SK-N-SH (cell line): ENCODE results near the gene RPGR. TPM values are rescaled to one million over a fixed set of nuclear protein-coding genes. Genes with fewer than 3 reads are reported as not detected.

Experiments
- CTCF ChIA-PET: fragments of 300-600, 350-600 bp; formaldehyde crosslinking; extraction: SDS; loops from one replicate; lab custom pipeline; 2021; lab: Yijun Ruan, JAX
- POLR2A ChIA-PET: fragments of 350-600 bp; sonication (Branson Sonifier 250); formaldehyde crosslinking; extraction: SDS; loops from one replicate; lab custom pipeline; 2020; ENCODE audit warnings: antibody characterized with exemption, inconsistent platforms; lab: Yijun Ruan, JAX
- DNase-seq: peaks from one replicate; pipeline ENCODE4 v3.0.0; 2012
- H2AFZ ChIP-seq: fragments of 200-600 bp; sonication (generic); 2 replicates; pipeline ENCODE4 v1.8.1; 2016; ENCODE audit warnings: antibody characterized with exemption, mild to moderate bottlenecking, low read depth
- H3F3A ChIP-seq: fragments of 200-600 bp; sonication (generic); replicated peaks from 2 replicates; pipeline ENCODE3; 2016; ENCODE audit warnings: antibody characterized with exemption, mild to moderate bottlenecking; ENCODE audit not compliant: insufficient read depth
- H3K27ac ChIP-seq, 2 experiments: fragments of 200-500 bp in 1 of 2; fragments of 200-600 bp in 1 of 2; sonication (Bioruptor generic) in 1 of 2; sonication (generic), shearing (Covaris generic) in 1 of 2; 2 replicates each; pipeline versions ENCODE4 v1.5.1 to v1.6.1; 2014 to 2016; ENCODE audit warnings: low read depth in 2 of 2, inconsistent platforms in 1 of 2, low read length in 1 of 2, mild to moderate bottlenecking in 1 of 2, mixed read lengths in 1 of 2
- H3K27me3 ChIP-seq: fragments of 200-600 bp; sonication (generic), shearing (Covaris generic); 2 replicates; pipeline ENCODE4 v1.6.1; 2016; ENCODE audit warnings: mixed run types; ENCODE audit not compliant: insufficient read depth
- H3K36me3 ChIP-seq, 2 experiments: fragments of 200-500 bp in 1 of 2; fragments of 200-600 bp in 1 of 2; sonication (Bioruptor generic) in 1 of 2; sonication (generic) in 1 of 2; replicated peaks in 1 of 2; 2 replicates each; pipeline versions ENCODE3 to v1.5.1; 2014 to 2016; ENCODE audit warnings: low read length in 1 of 2, mild to moderate bottlenecking in 1 of 2; ENCODE audit not compliant: insufficient read depth in 2 of 2, control insufficient read depth in 1 of 2
- H3K4me1 ChIP-seq, 2 experiments: fragments of 200-500 bp in 1 of 2; fragments of 200-600 bp in 1 of 2; sonication (Bioruptor generic) in 1 of 2; sonication (generic), shearing (Covaris generic) in 1 of 2; 2 replicates each; pipeline versions ENCODE4 v1.5.1 to v1.6.1; 2014 to 2016; ENCODE audit warnings: low read depth in 1 of 2, low read length in 1 of 2, mixed run types in 1 of 2; ENCODE audit not compliant: insufficient read depth in 2 of 2, control insufficient read depth in 1 of 2
- H3K4me2 ChIP-seq: fragments of 200-600 bp; sonication (generic), shearing (Covaris generic); 2 replicates; pipeline ENCODE4 v1.6.1; 2017; ENCODE audit warnings: mixed run types
- H3K4me3 ChIP-seq, 2 experiments: fragments of 200-500 bp in 1 of 2; fragments of 200-600 bp in 1 of 2; sonication (Bioruptor generic) in 1 of 2; sonication (generic), shearing (Covaris generic) in 1 of 2; 2 replicates each; pipeline versions ENCODE4 v1.5.1 to v1.8.1; 2014 to 2016; ENCODE audit warnings: low read depth in 2 of 2, inconsistent platforms in 1 of 2, low read length in 1 of 2, mild to moderate bottlenecking in 1 of 2, mixed read lengths in 1 of 2, moderate library complexity in 1 of 2
- H3K79me2 ChIP-seq: fragments of 200-600 bp; sonication (generic); 2 replicates; pipeline ENCODE4 v1.8.1; 2017; ENCODE audit warnings: mild to moderate bottlenecking; ENCODE audit not compliant: insufficient read depth
- H3K9ac ChIP-seq: fragments of 200-600 bp; sonication (generic); 2 replicates; pipeline ENCODE4 v1.6.1; 2017; ENCODE audit warnings: mixed run types
- H3K9me2 ChIP-seq: fragments of 200-600 bp; sonication (generic); 2 replicates; pipeline ENCODE4 v1.6.1; 2017; ENCODE audit warnings: mixed run types
- H3K9me3 ChIP-seq: fragments of 200-600 bp; sonication (generic); 2 replicates; pipeline ENCODE4 v1.6.1; 2017; ENCODE audit warnings: mixed run types, mild to moderate bottlenecking, moderate library complexity
- H4K20me1 ChIP-seq: fragments of 200-600 bp; sonication (generic); 2 replicates; pipeline ENCODE4 v1.6.1; 2017; ENCODE audit warnings: mild to moderate bottlenecking, mixed run types; ENCODE audit not compliant: insufficient read depth
- CHD2 ChIP-seq: fragments of 150-350 bp; IDR thresholded peaks from 2 replicates; pipeline ENCODE4 v1.6.1; 2018; ENCODE audit warnings: low read length; ENCODE audit not compliant: partially characterized antibody
- ELF1 ChIP-seq: IDR thresholded peaks from 2 replicates; pipeline ENCODE4 v1.4.0; 2012
- FOSL2 ChIP-seq: IDR thresholded peaks from 2 replicates; pipeline ENCODE4 v1.4.0; 2012; ENCODE audit warnings: low read depth, mild to moderate bottlenecking, moderate library complexity, borderline replicate concordance
- FOXM1 ChIP-seq: IDR thresholded peaks from 2 replicates; pipeline ENCODE4 v1.4.0; 2012; ENCODE audit warnings: low read depth, mild to moderate bottlenecking
- GABPA ChIP-seq: IDR thresholded peaks from 2 replicates; pipeline ENCODE4 v1.4.0; 2012; ENCODE audit warnings: low read depth, mild to moderate bottlenecking
- IRF3 ChIP-seq: fragments of 150-350 bp; IDR thresholded peaks from 2 replicates; pipeline ENCODE4 v1.6.1; 2016; ENCODE audit warnings: mild to moderate bottlenecking, low read depth, low read length
- MXI1 ChIP-seq: IDR thresholded peaks from 2 replicates; pipeline ENCODE4 v1.6.1; 2012; ENCODE audit warnings: mild to moderate bottlenecking, low read depth, low read length, improper control_type of control experiment
- PBX3 ChIP-seq: IDR thresholded peaks from 2 replicates; pipeline ENCODE4; 2012
- POLR2AphosphoS5 ChIP-seq: IDR thresholded peaks from 2 replicates; pipeline ENCODE4 v1.6.1; 2012; ENCODE audit warnings: low read depth, low read length
- RAD21 ChIP-seq: IDR thresholded peaks from 2 replicates; pipeline ENCODE4 v1.6.1; 2012; ENCODE audit warnings: mild to moderate bottlenecking, low read length
- REST ChIP-seq: IDR thresholded peaks from 2 replicates; pipeline ENCODE4 v1.6.1; 2012; ENCODE audit warnings: mild to moderate bottlenecking, low read depth, low read length, moderate library complexity
- RXRA ChIP-seq: IDR thresholded peaks from 2 replicates; pipeline ENCODE4 v1.4.0; 2012; ENCODE audit warnings: low read depth, mild to moderate bottlenecking, borderline replicate concordance
- SIN3A ChIP-seq: IDR thresholded peaks from 2 replicates; pipeline ENCODE4 v1.6.1; 2012; ENCODE audit warnings: low read depth, mild to moderate bottlenecking, low read length, moderate library complexity, borderline replicate concordance
- TCF12 ChIP-seq: IDR thresholded peaks from 2 replicates; pipeline ENCODE4 v1.4.0; 2012
- TEAD4 ChIP-seq: IDR thresholded peaks from 2 replicates; pipeline ENCODE4 v1.4.0; 2012; ENCODE audit warnings: mild to moderate bottlenecking, borderline replicate concordance; ENCODE audit not compliant: insufficient read depth
- WGBS: methylation state at CpG from one replicate; pipeline ENCODE4 v1.1.6; 2017; ENCODE audit warnings: low lambda C conversion rate; 5-methylcytosine and 5-hydroxymethylcytosine counted together
- polyA plus RNA-seq, 3 experiments: library from polyadenylated mRNA; depleted of rRNA; stranded (reverse); fragments of >200 nt; gene quantifications; 2 replicates each; pipeline ENCODE4 v1.2.3, GENCODE V29; 2012
- TF ChIP-seq, protein P1 (sequence below): fragments of 200-600 bp; sonication (generic); IDR thresholded peaks from 2 replicates; pipeline ENCODE4 v1.6.1; 2017; ENCODE audit warnings: antibody characterized with exemption, mild to moderate bottlenecking, moderate library complexity

Gene RPGR
- polyA plus RNA-seq, 1 of the 3 experiments (the other 2 are of a cell fraction) = 1.2 TPM

DNA sequence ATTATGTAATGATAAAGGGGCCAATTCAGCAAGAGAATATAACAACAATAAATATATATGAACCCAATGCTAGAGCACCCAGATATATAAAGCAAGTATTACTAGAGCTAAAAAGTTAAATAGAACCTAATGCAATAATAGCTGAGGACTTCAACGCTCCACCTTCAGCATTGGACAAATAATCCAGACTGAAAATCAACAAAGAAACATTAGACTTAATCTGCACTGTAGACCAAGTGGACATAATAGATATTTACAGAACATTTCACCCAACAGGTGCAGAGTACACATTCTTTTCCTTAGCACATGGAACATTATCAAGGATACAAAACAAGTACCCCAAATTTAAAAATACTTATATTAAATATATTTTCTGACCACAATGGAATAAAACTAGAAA lies 49.4 kb upstream of the RPGR start:
- H3K27ac ChIP-seq = no peak overlapping the region
- POLR2A ChIA-PET = no interaction called here
- CTCF ChIA-PET = interaction anchor here (1.2 to 1.9 kb wide), 3 partner anchors 8 to 280 kb away, joined by 3 to 5 read pairs (median 5); partner anchors contain the start of gene TSPAN7
- WGBS = 14% methylated on average over 1 of the region's 1 CpG
- no peak for TF ChIP-seq RXRA
- TF ChIP-seq IRF3 = no peak
- no peak for TF ChIP-seq ELF1
- TF ChIP-seq TEAD4 = no peak
- TF ChIP-seq CHD2 = no peak
- TF ChIP-seq POLR2AphosphoS5 = no peak
- TF ChIP-seq REST = no peak
- no peak for TF ChIP-seq RAD21
- TF ChIP-seq MXI1 = no peak
- no peak for TF ChIP-seq SIN3A
- no peak for TF ChIP-seq PBX3
- TF ChIP-seq FOXM1 = no peak
- TF ChIP-seq, protein P1, sequence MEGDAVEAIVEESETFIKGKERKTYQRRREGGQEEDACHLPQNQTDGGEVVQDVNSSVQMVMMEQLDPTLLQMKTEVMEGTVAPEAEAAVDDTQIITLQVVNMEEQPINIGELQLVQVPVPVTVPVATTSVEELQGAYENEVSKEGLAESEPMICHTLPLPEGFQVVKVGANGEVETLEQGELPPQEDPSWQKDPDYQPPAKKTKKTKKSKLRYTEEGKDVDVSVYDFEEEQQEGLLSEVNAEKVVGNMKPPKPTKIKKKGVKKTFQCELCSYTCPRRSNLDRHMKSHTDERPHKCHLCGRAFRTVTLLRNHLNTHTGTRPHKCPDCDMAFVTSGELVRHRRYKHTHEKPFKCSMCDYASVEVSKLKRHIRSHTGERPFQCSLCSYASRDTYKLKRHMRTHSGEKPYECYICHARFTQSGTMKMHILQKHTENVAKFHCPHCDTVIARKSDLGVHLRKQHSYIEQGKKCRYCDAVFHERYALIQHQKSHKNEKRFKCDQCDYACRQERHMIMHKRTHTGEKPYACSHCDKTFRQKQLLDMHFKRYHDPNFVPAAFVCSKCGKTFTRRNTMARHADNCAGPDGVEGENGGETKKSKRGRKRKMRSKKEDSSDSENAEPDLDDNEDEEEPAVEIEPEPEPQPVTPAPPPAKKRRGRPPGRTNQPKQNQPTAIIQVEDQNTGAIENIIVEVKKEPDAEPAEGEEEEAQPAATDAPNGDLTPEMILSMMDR = no peak
- no peak for TF ChIP-seq GABPA
- TF ChIP-seq FOSL2 = no peak
- no peak for TF ChIP-seq TCF12
- TF ChIP-seq, all 33 proteins: peak for 0
- Histone ChIP-seq H3K9ac (no peak overlapping the region), H2AFZ (no peak overlapping the region), H3K79me2 (no peaks in the 10 kb centered on the region), H4K20me1 (no peaks in the 10 kb centered on the region), H3K9me3 (no peaks in the 10 kb centered on the region), H3K4me3 (no peak overlapping the region), H3F3A (no peaks in the 10 kb centered on the region), H3K4me1 (peaks cover 0 to 2% of the 10 kb centered on the region in 2 experiments; a peak in 2 of 4 replicates), H3K9me2 (no peaks in the 10 kb centered on the region), H3K36me3 (no peaks in the 10 kb centered on the region), H3K4me2 (no peak overlapping the region), H3K27me3 (peaks cover 8% of the 10 kb centered on the region; the same call in 1 of the 2 replicates)
- DNase-seq = no peak
